Subcutaneous abdominal adipose tissue (tissue), 5 donors: Measurements from ENCODE around the gene GALNT9.

Source experiments
- H3K27ac ChIP-seq: one replicate; pipeline ENCODE4 v1.7.0; 2013; ENCODE audit warnings: low read depth, mild to moderate bottlenecking, inconsistent platforms, low read length, moderate library complexity
- H3K27me3 ChIP-seq, 5 donors: one replicate each; pipeline ENCODE4 v1.7.0; 2013; ENCODE audit warnings: low read length in 5 of 5, inconsistent platforms in 1 of 5; ENCODE audit not compliant: control insufficient read depth in 5 of 5, insufficient read depth in 4 of 5
- H3K36me3 ChIP-seq, 5 donors: one replicate each; pipeline ENCODE4 v1.7.0; 2013; ENCODE audit warnings: low read length in 5 of 5; ENCODE audit not compliant: control insufficient read depth in 5 of 5, insufficient read depth in 5 of 5
- H3K4me1 ChIP-seq, 5 donors: one replicate each; pipeline ENCODE4 v1.7.0; 2013; ENCODE audit warnings: low read length in 5 of 5, mild to moderate bottlenecking in 3 of 5, moderate library complexity in 1 of 5; ENCODE audit not compliant: control insufficient read depth in 5 of 5, insufficient read depth in 5 of 5
- H3K4me3 ChIP-seq, 5 donors: one replicate each; pipeline ENCODE4 v1.7.0; 2013; ENCODE audit warnings: low read length in 5 of 5, low read depth in 1 of 5
- H3K9ac ChIP-seq, 5 donors: one replicate each; pipeline ENCODE4 v1.7.0; 2013; ENCODE audit warnings: low read length in 5 of 5, mild to moderate bottlenecking in 4 of 5, moderate library complexity in 3 of 5
- H3K9me3 ChIP-seq, 5 donors: one replicate each; pipeline ENCODE4 v1.7.0; 2013; ENCODE audit warnings: low read length in 5 of 5; ENCODE audit not compliant: control insufficient read depth in 5 of 5
- donor health status: healthy.
- donor health status: healthy.
- donor health status: healthy.
- donor health status: healthy.
- donor health status: healthy.

The GALNT9 gene

GRCh38 chr12:132281038-132281437, 48.4 kb downstream of the GALNT9 start:
- Histone ChIP-seq H3K27ac (no peak overlapping the region), H3K27me3 (peaks cover 53 to 91% (median 81%) of the 10 kb centered on the region in 5 donors), H3K4me3 (no peak overlapping the region), H3K4me1 (peaks cover 0 to under 1% (median 0%) of the 10 kb centered on the region in 5 donors), H3K9ac (no peak overlapping the region), H3K36me3 (no peaks in the 10 kb centered on the region), H3K9me3 (no peaks in the 10 kb centered on the region)

- H3K9me3 ChIP-seq = no peaks in the 10 kb centered on the region
- H3K4me1 ChIP-seq = no peaks in the 10 kb centered on the region
- no peaks in the 10 kb centered on the region for H3K36me3 ChIP-seq
- H3K27me3 ChIP-seq = peaks cover 49 to 91% (median 83%) of the 10 kb centered on the region in 5 donors
- H3K27ac ChIP-seq = no peak overlapping the region
- no peak overlapping the region for H3K4me3 ChIP-seq
- no peak overlapping the region for H3K9ac ChIP-seq
Observed at GRCh38 chr12:132280406-132280805, 49.0 kb downstream of the GALNT9 start.

- H3K27me3 ChIP-seq = peaks cover 47 to 91% (median 82%) of the 10 kb centered on the region in 5 donors
- H3K4me3 ChIP-seq = no peak overlapping the region
- no peaks in the 10 kb centered on the region for H3K9me3 ChIP-seq
- no peak overlapping the region for H3K27ac ChIP-seq
- no peaks in the 10 kb centered on the region for H3K4me1 ChIP-seq
- no peaks in the 10 kb centered on the region for H3K36me3 ChIP-seq
- H3K9ac ChIP-seq = no peak overlapping the region
Observed at GRCh38 chr12:132279930-132280329, 49.5 kb downstream of the GALNT9 start.

GRCh38 chr12:132279184-132279889, 50.1 kb downstream of the GALNT9 start:
- Histone ChIP-seq H3K36me3 (no peaks in the 10 kb centered on the region), H3K9me3 (no peaks in the 10 kb centered on the region), H3K9ac (no peak overlapping the region), H3K27me3 (peaks cover 50 to 91% (median 82%) of the 10 kb centered on the region in 5 donors), H3K4me1 (no peaks in the 10 kb centered on the region), H3K4me3 (no peak overlapping the region), H3K27ac (no peak overlapping the region)

- Histone ChIP-seq H3K27ac (no peak overlapping the region), H3K9me3 (no peaks in the 10 kb centered on the region), H3K36me3 (no peaks in the 10 kb centered on the region), H3K9ac (no peak overlapping the region), H3K27me3 (peaks cover 56 to 89% (median 80%) of the 10 kb centered on the region in 5 donors), H3K4me1 (no peaks in the 10 kb centered on the region), H3K4me3 (no peak overlapping the region)
Observed at GRCh38 chr12:132278401-132279183, 50.8 kb downstream of the GALNT9 start.

- no peak overlapping the region for H3K27ac ChIP-seq
Observed at GRCh38 chr12:132277949-132278348, 51.4 kb downstream of the GALNT9 start.

GRCh38 chr12:132277374-132277941, 51.9 kb downstream of the GALNT9 start:
- no peaks in the 10 kb centered on the region for H3K9me3 ChIP-seq
- H3K9ac ChIP-seq = no peak overlapping the region
- H3K36me3 ChIP-seq = no peaks in the 10 kb centered on the region
- peaks cover 48 to 83% (median 70%) of the 10 kb centered on the region in 5 donors for H3K27me3 ChIP-seq
- H3K4me3 ChIP-seq = no peak overlapping the region
- H3K27ac ChIP-seq = no peak overlapping the region
- H3K4me1 ChIP-seq = no peaks in the 10 kb centered on the region

More at GRCh38 chr12:132277949-132278348, 51.4 kb downstream of the GALNT9 start:
- Histone ChIP-seq H3K36me3 (no peaks in the 10 kb centered on the region), H3K4me1 (no peaks in the 10 kb centered on the region), H3K27me3 (peaks cover 53 to 86% (median 74%) of the 10 kb centered on the region in 5 donors), H3K9ac (no peak overlapping the region), H3K9me3 (no peaks in the 10 kb centered on the region), H3K4me3 (no peak overlapping the region)

DNA sequence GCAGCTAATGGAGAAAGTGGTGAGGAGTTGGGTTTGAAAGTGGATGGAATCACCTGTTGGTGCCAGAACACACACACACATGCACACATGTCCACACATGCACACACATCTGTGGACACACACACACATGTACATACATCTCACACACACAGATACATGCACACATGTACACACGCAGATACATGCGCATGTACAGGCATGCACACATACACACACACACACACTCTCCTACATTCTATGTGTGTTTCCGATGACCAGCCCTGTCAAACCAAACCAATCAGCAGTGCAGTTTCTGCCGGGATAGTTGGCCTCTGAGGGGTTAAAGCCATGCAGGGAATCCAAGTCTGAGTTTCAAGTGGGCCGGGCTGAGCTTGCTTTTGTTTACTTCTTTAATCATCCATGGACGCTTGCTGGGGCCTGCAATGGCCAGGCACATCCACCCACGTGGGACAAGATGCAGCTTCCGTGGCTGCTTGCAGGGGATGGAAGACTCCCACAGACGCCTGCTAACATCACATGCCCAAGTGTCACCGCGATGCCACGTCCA, 52.5 kb downstream of the GALNT9 start:
- Histone ChIP-seq H3K36me3 (no peaks in the 10 kb centered on the region), H3K27ac (no peak overlapping the region), H3K9ac (no peak overlapping the region), H3K4me1 (no peaks in the 10 kb centered on the region), H3K9me3 (no peaks in the 10 kb centered on the region), H3K4me3 (no peak overlapping the region), H3K27me3 (peaks cover 48 to 79% (median 73%) of the 10 kb centered on the region in 5 donors)

GRCh38 chr12:132276066-132276826, 53.1 kb downstream of the GALNT9 start:
- no peaks in the 10 kb centered on the region for H3K4me1 ChIP-seq
- no peak overlapping the region for H3K27ac ChIP-seq
- H3K36me3 ChIP-seq = no peaks in the 10 kb centered on the region
- H3K4me3 ChIP-seq = no peak overlapping the region
- H3K27me3 ChIP-seq = peaks cover 48 to 77% (median 74%) of the 10 kb centered on the region in 5 donors
- no peak overlapping the region for H3K9ac ChIP-seq
- no peaks in the 10 kb centered on the region for H3K9me3 ChIP-seq
